GM19397 (cell line): ENCODE measurements around the gene MTNR1A.

Source experiments
- ATAC-seq: cut with Tn5 transposase; IDR thresholded peaks from one replicate; pipeline ENCODE4 v1.9.1; 2021; ENCODE audit warnings: mild to moderate bottlenecking, moderate library complexity; ENCODE audit not compliant: unreplicated experiment

MTNR1A gene

GRCh38 chr4:186554914-186555827 is at the start of gene MTNR1A:
MTNR1A (minus strand) TSS chr4:186555567; CDS start chr4:186555365, 202 bp downstream.
- ATAC-seq, result no peak

DNA sequence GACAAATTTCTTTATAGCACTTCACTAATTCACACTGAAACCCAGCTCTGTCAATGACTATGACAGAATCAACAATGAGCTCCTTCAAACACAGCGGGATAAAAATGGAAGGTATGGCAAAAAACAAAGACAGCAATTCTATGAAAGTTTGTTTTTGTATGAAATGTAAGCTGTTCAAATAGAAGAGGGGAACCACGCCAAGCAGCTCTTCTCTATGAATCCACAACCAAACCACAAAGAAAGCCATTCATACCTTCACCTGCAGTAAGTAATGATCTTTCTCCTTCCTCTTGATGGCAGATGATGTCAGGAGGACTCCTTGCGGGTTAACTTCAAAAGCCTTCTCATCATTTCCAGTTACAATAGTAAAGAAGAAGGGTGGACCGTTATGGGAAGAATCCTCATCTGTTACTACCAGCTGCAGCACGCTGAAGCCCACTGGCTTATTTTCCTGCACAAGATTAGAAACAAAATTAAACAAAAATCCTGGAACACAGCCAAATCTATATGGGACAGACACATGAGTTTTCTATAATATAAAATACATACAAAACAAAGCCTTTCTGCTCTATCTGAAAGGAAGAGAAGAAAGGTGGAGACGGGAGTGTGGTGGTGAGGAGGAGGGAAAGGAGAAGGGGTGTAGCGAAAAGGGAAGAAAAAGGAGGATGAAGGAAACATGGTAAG is 48.9 kb upstream of the MTNR1A start:
- ATAC-seq, result no peak

- no peak for ATAC-seq
These were observed 47.6 kb upstream of the MTNR1A start for GRCh38 chr4:186602978-186603377.

DNA sequence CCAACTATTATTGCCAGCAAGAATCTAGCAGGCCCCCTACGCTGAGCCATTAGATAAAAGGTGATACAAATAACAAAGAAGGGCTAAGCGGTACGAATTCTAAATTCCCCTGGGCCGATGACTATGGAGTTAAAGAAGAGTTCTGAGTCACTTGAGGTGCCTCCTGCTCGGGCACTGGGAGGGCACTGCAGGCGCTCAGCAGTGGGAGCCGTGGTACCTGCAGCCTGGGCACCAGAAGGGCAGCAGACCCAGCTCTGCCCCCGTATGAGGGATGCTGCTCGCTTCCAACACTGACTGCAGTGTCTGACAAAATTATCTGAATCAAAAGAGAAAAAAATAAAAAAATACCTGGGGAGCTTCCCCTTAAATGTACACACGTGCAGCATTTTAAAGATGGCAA is 44.1 kb upstream of the MTNR1A start:
- no peak for ATAC-seq

- no peak for ATAC-seq
These were observed 43.3 kb upstream of the MTNR1A start for GRCh38 chr4:186598686-186599085.

- no peak for ATAC-seq
These were observed 41.6 kb upstream of the MTNR1A start for GRCh38 chr4:186596850-186597390.

DNA sequence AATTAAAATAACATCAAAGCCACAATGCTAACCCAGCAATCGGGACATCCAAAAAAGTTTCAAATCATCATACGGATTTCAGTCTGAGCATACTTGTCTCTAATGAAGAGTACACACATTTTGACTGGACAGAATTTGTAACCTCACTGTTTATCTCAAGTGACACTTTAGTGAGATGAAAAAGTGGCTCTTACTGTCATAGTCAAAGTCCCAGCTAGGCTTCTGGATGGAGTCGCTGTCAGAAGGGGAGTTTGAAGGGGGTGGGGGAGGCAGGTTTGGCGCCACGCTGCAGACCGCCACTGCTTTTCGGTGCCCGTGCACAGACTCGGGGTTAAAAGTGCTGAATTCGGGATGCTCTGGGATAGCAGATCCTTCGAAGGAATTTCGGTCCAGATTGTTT is 41.0 kb upstream of the MTNR1A start:
- no peak for ATAC-seq

- ATAC-seq, result no peak
These were observed 38.2 kb upstream of the MTNR1A start for GRCh38 chr4:186593587-186593973.

GRCh38 chr4:186592966-186593586 is 37.7 kb upstream of the MTNR1A start:
- no peak for ATAC-seq

DNA sequence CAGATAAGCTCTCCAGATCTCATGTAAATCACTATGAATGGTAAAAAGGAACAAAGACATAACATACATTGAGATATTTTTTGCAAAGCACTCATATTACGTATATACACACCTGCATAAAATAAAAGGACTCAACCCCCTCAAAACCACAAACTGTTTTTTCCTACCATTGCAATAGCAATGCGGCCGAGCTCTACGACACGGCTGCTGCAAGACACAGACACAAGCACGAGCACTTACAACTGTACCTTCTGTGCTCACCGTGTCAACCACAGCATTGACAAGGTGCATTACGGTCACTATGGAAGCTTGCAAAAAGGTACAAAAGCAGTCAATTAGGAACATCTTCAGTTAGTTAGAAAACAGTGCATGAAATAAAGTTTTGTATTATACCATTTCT is 37.1 kb upstream of the MTNR1A start:
- ATAC-seq, result no peak

DNA sequence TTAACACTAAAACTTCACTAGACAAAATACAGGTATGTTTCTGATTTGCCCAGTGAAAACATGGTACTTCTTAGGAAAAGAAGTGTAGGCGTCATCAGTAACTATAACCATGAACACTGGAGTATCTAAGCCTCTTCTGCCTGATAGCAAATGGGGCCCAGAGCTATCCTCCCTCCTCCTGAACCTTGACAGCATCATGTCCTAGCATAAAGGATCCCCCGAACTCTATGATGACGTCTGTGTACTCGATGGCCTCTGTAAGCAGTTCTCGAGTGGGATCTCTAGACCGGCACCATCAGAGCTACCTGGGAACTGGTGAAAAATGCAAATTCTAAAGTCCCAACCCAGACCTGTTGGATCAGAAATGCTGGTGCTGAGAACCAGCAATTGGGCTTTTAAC is 36.3 kb upstream of the MTNR1A start:
- no peak for ATAC-seq

- ATAC-seq, result no peak
These were observed 33.1 kb upstream of the MTNR1A start for GRCh38 chr4:186588503-186588902.

DNA sequence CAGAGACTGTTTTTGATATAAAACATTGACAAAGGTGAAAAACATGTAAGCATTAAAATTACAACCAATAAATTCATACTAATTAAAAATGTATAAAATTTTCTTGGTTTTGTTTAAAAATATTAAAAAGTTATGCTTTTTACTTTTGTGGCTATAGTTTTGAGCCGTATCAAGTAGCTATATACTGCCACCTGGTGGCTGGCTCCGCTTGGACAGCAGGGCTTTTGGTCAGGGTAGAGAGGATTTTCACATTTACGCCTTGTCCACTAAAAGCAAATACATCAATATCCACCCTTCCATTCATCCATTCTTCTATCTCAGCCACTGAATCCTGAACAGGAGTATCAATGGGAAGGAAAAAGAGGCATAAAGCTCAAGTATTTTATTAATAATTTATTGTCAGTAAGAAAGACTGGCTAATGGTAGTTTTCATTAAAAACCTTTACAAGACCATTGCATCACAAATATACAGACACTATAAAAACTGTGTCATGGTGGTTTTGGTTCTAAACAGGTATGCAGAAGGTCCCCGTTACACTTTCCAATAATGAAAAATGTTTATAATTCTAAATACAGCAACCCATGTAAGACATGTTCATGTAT is 32.1 kb upstream of the MTNR1A start:
- ATAC-seq, result no peak

- ATAC-seq, result no peak
These were observed 30.8 kb upstream of the MTNR1A start for GRCh38 chr4:186586205-186586604.

- no peak for ATAC-seq
These were observed 29.5 kb upstream of the MTNR1A start for GRCh38 chr4:186584912-186585311.

GRCh38 chr4:186581421-186581820 is 26.1 kb upstream of the MTNR1A start:
- ATAC-seq, result no peak

GRCh38 chr4:186580669-186581068 is 25.3 kb upstream of the MTNR1A start:
- no peak for ATAC-seq

- ATAC-seq, result no peak
These were observed 15.0 kb upstream of the MTNR1A start for GRCh38 chr4:186570193-186570996.

- ATAC-seq, result no peak
These were observed 14.3 kb upstream of the MTNR1A start for GRCh38 chr4:186569533-186570192.

DNA sequence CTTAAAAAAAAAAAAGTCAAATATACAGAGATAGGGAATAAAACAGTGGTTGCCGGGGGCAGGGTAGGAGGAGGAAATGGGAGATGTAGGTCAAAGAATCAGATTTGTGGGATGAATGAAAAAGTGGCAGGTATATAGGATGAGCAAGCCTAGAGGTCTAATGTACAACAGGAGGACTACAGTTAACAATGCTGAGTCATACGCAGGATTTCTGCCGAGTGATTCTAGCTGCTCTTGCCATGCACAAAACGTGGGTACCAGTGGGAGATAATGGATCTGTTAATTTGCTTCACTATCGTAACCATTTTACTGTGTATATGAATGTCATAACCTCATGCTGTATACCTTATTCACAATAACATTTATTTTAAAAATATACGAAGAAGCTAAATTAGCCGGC is 10.7 kb upstream of the MTNR1A start:
- no peak for ATAC-seq
